Gastroesophageal sphincter (tissue), 4 donors: ENCODE measurements around the gene TUBAL3. TPM values are rescaled to one million over a fixed set of nuclear protein-coding genes. Genes with fewer than 3 reads are reported as not detected.

Experiments used
- ATAC-seq: fragments of 150-250 bp; one replicate; pipeline ENCODE4 v1.9.1; 2016; ENCODE audit warnings: mild to moderate bottlenecking, moderate library complexity
- H3K27ac ChIP-seq, 4 donors: fragments of 200-600 bp; sonication (generic) in 3 of 4; 1 replicate in 3 of 4; 2 replicates in 1 of 4; pipeline ENCODE4 v1.5.1; 2016 to 2019
- H3K27me3 ChIP-seq: fragments of 200-600 bp; sonication (generic); one replicate; pipeline ENCODE4 v1.5.1; 2019
- H3K36me3 ChIP-seq, 2 donors: fragments of 200-600 bp; sonication (generic); one replicate each; pipeline ENCODE4 v1.5.1; 2019; ENCODE audit warnings: control low read depth in 1 of 2
- H3K4me1 ChIP-seq, 3 donors: fragments of 200-600 bp; sonication (generic); 1 replicate in 2 of 3; 2 replicates in 1 of 3; pipeline ENCODE4 v1.5.1; 2016 to 2019; ENCODE audit warnings: control low read depth in 2 of 3
- H3K4me3 ChIP-seq, 2 donors: fragments of 200-600 bp; sonication (generic); one replicate each; pipeline ENCODE4 v1.5.1; 2019; ENCODE audit warnings: mild to moderate bottlenecking in 1 of 2, moderate library complexity in 1 of 2
- H3K9me3 ChIP-seq, 3 donors: fragments of 200-600 bp; sonication (generic); one replicate each; pipeline ENCODE4 v1.5.1; 2017 to 2019; ENCODE audit warnings: control low read depth in 2 of 3
- CTCF ChIP-seq, 4 experiments: fragments of 200-600 bp in 2 of 4; fragments of 450-650 bp in 2 of 4; sonication (generic) in 1 of 4; IDR thresholded peaks; one replicate each; pipeline ENCODE4 v1.5.1; 2017 to 2019; ENCODE audit warnings: antibody characterized with exemption in 4 of 4, mild to moderate bottlenecking in 2 of 4, moderate library complexity in 2 of 4
- EP300 ChIP-seq: sonication (generic); formaldehyde crosslinking; IDR thresholded peaks from one replicate; pipeline ENCODE4 v1.6.1; 2017; ENCODE audit warnings: antibody characterized with exemption, mild to moderate bottlenecking
- POLR2A ChIP-seq, 2 donors: fragments of 450-650 bp; IDR thresholded peaks; one replicate each; pipeline ENCODE4 v1.6.1; 2017; ENCODE audit warnings: antibody characterized with exemption in 2 of 2, mild to moderate bottlenecking in 2 of 2, moderate library complexity in 1 of 2
- POLR2AphosphoS5 ChIP-seq: sonication (generic); formaldehyde crosslinking; IDR thresholded peaks from one replicate; pipeline ENCODE4 v1.6.1; 2017; ENCODE audit warnings: antibody characterized with exemption
- WGBS, 2 donors: methylation state at CpG; one replicate each; pipeline ENCODE4 v1.1.5; 2018; ENCODE audit warnings: low coverage in 1 of 2; 5-methylcytosine and 5-hydroxymethylcytosine counted together
- total RNA-seq, 4 donors: library from RNA; depleted of rRNA; stranded (reverse); fragments of >200 nt; gene quantifications; one replicate each; pipeline ENCODE4 v1.1.0, GENCODE V29; 2016

TUBAL3 gene
- total RNA-seq, 4 donors from 2014 or later = 0.62 to 2.0 TPM; not detected in 2

- H3K27me3 ChIP-seq = no peaks in the 10 kb centered on the region
Observed at GRCh38 chr10:5344746-5345145, 59.9 kb downstream of the TUBAL3 start.

GRCh38 chr10:5343979-5344378, 60.6 kb downstream of the TUBAL3 start:
- Histone ChIP-seq H3K4me1 (no peaks in the 10 kb centered on the region), H3K27ac (no peak overlapping the region), H3K4me3 (no peak overlapping the region), H3K27me3 (no peaks in the 10 kb centered on the region), H3K9me3 (no peaks in the 10 kb centered on the region), H3K36me3 (no peaks in the 10 kb centered on the region)
- TF ChIP-seq EP300 = no peak
- no peak for TF ChIP-seq POLR2AphosphoS5
- no peak for TF ChIP-seq POLR2A (IDR thresholded peaks at IDR 0.05)
- no peak for TF ChIP-seq CTCF (IDR thresholded peaks at IDR 0.05)
- no peak for ATAC-seq
- WGBS, 2 donors = 83 to 93% methylated on average over 4 of the region's 4 CpGs

More at GRCh38 chr10:5344746-5345145, 59.9 kb downstream of the TUBAL3 start:
- Histone ChIP-seq H3K4me1 (no peaks in the 10 kb centered on the region), H3K9me3 (no peaks in the 10 kb centered on the region), H3K36me3 (no peaks in the 10 kb centered on the region), H3K4me3 (no peak overlapping the region), H3K27ac (no peak overlapping the region)
- TF ChIP-seq CTCF (IDR thresholded peaks at IDR 0.05) (no peak), POLR2A (IDR thresholded peaks at IDR 0.05) (no peak), POLR2AphosphoS5 (no peak)
- ATAC-seq = no peak

GRCh38 chr10:5343561-5343960, 61.1 kb downstream of the TUBAL3 start:
- Histone ChIP-seq H3K27me3 (no peaks in the 10 kb centered on the region), H3K4me1 (no peaks in the 10 kb centered on the region), H3K4me3 (no peak overlapping the region), H3K9me3 (no peaks in the 10 kb centered on the region), H3K27ac (no peak overlapping the region), H3K36me3 (no peaks in the 10 kb centered on the region)
- no peak for TF ChIP-seq CTCF (IDR thresholded peaks at IDR 0.05)
- no peak for TF ChIP-seq EP300
- TF ChIP-seq POLR2AphosphoS5 = no peak
- no peak for TF ChIP-seq POLR2A (IDR thresholded peaks at IDR 0.05)
- WGBS, 2 donors = 61% methylated on average over 4 of the region's 4 CpGs; no CpG with 5 or more reads in 1 of the 2 donors
- no peak for ATAC-seq

Other genes starting within 250 kb of the TUBAL3 start
- gene AKR1C8, start 219.7 kb downstream of the TUBAL3 start, total RNA-seq = not detected
- not detected for gene AKR1C4, start 208.0 kb downstream of the TUBAL3 start, total RNA-seq
- not detected for gene UCN3, start 39.9 kb downstream of the TUBAL3 start, total RNA-seq
- gene NET1, start 7.7 kb upstream of the TUBAL3 start, total RNA-seq = 100 to 1,000 TPM; 288 to 401 (median 343) TPM
- not detected for gene CALML5, start 94.7 kb upstream of the TUBAL3 start, total RNA-seq
- gene CALML3, start 120.1 kb upstream of the TUBAL3 start, total RNA-seq = 10 to 100 TPM in 1 of 4 donors, 1 to 10 TPM in 1, under 1 TPM in 1, not detected in 1; 0.13 to 19.4 (median 1.9) TPM